ENCODE measurements around the gene SLC25A26.

SLC25A26 gene

DNA sequence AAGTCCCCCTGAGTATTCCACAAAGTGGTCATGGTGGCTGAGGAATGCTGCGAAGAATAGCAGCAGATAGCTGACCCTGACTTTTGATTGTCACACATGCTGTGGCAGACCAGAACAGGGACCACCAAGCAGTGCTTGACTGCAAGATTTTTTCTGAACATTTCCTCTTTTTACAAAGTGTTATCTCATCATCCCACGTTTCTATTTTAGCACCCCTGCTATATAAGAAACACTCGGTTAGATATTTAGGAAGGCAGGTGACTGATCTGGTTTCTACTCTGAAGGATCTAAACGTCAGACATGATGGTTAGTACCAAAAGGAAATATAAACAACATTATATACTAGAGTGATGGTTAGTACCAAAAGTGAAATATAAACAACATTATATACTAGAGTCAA is 9.1 kb downstream of the SLC25A26 start:
- no peak for DNase-seq (ENCODE audit: low read depth)
- no peak overlapping the region for H3K4me3 ChIP-seq (ENCODE audit: control insufficient read depth, low read depth, low read length)
- TF ChIP-seq, protein P1, sequence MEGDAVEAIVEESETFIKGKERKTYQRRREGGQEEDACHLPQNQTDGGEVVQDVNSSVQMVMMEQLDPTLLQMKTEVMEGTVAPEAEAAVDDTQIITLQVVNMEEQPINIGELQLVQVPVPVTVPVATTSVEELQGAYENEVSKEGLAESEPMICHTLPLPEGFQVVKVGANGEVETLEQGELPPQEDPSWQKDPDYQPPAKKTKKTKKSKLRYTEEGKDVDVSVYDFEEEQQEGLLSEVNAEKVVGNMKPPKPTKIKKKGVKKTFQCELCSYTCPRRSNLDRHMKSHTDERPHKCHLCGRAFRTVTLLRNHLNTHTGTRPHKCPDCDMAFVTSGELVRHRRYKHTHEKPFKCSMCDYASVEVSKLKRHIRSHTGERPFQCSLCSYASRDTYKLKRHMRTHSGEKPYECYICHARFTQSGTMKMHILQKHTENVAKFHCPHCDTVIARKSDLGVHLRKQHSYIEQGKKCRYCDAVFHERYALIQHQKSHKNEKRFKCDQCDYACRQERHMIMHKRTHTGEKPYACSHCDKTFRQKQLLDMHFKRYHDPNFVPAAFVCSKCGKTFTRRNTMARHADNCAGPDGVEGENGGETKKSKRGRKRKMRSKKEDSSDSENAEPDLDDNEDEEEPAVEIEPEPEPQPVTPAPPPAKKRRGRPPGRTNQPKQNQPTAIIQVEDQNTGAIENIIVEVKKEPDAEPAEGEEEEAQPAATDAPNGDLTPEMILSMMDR (IDR thresholded peaks at IDR 0.05; ENCODE audit: control insufficient read depth, insufficient read depth, low read depth, low read length, missing control alignments) = no peak

DNA sequence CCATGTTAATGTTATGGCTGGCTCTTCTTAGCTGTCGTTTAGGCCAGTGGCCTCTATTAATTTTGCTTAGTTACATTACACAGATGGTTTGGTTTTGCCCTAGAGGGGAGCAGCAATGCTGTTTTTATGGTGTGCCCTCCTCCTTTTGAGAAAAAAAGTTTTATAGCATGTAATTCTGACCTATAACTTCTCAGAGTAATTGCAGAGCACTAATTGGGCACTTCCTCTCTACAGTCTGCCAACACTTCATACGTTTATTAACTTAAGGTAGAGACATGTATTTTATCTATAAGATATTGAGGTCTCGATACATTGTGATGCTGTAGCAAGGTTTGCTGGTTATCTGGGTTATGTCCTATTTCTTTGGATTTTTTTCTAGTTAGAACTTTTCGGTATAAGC is 12.2 kb downstream of the SLC25A26 start:
- TF ChIP-seq, protein P1 (IDR thresholded peaks at IDR 0.05; ENCODE audit: control insufficient read depth, insufficient read depth, low read depth, low read length, missing control alignments) = no peak
- no peak overlapping the region for H3K4me3 ChIP-seq (ENCODE audit: control insufficient read depth, low read depth, low read length)
- no peak for DNase-seq (ENCODE audit: low read depth)

DNA sequence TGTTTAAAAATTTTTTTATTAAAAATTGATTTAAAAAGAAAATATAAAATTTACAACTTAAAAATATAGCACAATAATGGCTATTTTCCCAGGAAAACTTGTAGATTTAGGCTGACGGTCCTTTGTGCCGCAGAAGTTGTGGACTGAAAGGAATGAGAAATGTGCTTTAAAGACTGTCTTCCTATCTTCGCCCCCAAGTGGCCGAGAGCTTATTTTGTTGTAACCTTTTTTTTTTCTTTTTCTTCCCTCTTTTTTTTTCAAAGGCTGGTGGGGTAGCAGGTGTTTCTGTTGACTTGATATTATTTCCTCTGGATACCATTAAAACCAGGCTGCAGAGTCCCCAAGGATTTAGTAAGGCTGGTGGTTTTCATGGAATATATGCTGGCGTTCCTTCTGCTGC is 15.5 kb downstream of the SLC25A26 start:
- no peak for DNase-seq (ENCODE audit: low read depth)
- no peak overlapping the region for H3K4me3 ChIP-seq (ENCODE audit: control insufficient read depth, low read depth, low read length)
- TF ChIP-seq, protein P1 (IDR thresholded peaks at IDR 0.05; ENCODE audit: control insufficient read depth, insufficient read depth, low read depth, low read length, missing control alignments) = peak; percentile 15

DNA sequence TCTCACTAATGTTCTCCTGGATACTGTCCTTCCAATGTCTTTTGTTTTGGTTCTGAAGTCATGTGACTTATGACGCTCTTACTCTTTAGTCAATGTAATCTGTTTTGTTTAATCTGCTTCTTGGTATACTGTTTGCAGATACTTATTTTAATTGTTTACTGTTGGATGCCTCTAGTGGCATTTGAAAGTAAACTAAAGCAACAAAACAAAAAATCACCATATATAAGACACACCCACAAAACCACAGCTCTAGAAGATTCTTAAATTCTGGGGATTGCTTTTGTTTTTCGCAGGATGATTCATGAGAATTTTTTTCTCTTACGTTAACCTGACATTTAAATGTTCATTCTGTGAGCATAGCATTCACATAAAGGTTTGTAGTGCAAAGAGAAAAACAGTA is 16.8 kb downstream of the SLC25A26 start:
- H3K4me3 ChIP-seq (ENCODE audit: control insufficient read depth, low read depth, low read length) = no peak overlapping the region
- DNase-seq (ENCODE audit: low read depth) = no peak
- TF ChIP-seq, protein P1 (IDR thresholded peaks at IDR 0.05; ENCODE audit: control insufficient read depth, insufficient read depth, low read depth, low read length, missing control alignments) = no peak

DNA sequence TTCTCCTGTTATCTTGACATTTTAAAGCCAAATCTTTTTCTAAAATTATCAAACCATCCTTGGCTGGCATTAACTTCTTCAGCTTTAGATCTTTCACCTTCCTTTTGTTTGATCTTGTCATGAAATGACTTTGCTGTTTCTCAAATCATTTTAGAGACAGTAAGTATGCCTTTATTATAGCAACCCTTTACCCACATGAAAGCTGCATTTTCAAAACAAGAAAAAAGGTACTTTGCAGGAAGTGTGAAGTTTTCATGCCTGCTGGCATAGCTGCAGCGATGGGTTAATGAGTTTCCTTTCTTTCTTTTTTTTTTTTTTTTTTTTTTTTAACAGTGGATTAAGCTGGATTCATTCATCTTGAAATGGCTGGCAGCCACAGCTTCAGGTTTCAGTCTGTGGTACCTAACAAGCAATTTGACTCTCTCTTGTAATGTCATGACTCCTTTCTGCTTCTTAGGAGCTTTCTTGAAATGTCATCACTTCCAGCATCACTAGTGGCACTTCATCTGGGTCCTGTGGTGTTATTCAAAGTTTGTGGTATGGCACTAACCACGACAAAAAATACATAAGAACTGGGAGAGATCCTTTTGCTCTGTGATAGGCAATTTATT is 18.8 kb downstream of the SLC25A26 start:
- no peak for DNase-seq (ENCODE audit: low read depth)
- TF ChIP-seq, protein P1 (IDR thresholded peaks at IDR 0.05; ENCODE audit: control insufficient read depth, insufficient read depth, low read depth, low read length, missing control alignments) = no peak
- H3K4me3 ChIP-seq (ENCODE audit: control insufficient read depth, low read depth, low read length) = no peak overlapping the region

DNA sequence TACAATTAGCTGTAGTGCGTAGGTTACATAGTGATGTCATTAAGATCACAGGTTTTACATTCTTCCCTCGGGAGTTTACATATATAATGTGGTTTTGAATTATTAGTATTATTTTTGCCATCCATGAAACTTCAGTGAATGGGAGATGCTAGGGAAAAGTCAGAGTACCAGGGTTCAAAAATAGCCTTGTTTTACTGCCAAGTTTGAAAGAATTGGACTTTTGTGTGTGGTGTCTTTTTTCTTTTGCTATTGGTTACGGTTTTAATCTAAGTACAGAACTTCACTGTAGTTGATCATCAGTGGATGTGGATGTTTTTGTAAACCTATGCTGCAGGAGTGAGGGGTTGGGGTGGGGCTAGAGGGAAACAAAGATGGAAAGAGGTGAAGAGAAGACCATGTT is 20.7 kb downstream of the SLC25A26 start:
- H3K4me3 ChIP-seq (ENCODE audit: control insufficient read depth, low read depth, low read length) = no peak overlapping the region
- TF ChIP-seq, protein P1 (IDR thresholded peaks at IDR 0.05; ENCODE audit: control insufficient read depth, insufficient read depth, low read depth, low read length, missing control alignments) = no peak
- no peak for DNase-seq (ENCODE audit: low read depth)

Data from AG09309 (cell line).